ENCODE measurements around the gene KITLG.

GRCh38 chr12:88546853-88547252, 33.4 kb downstream of the KITLG start:
- TF ChIP-seq CTCF (optimal IDR thresholded peaks at IDR 0.05 in 1 of 3, IDR thresholded peaks at IDR 0.05 in 1 of 3, conservative IDR thresholded peaks at IDR 0.05 in 1 of 3; ENCODE audit: extremely low read depth in 1 of 3, insufficient read depth in 2 of 3, low read length in 3 of 3) = no peak
- no peak for TF ChIP-seq EZH2 (IDR thresholded peaks at IDR 0.05; ENCODE audit: low read length)

Measured in keratinocyte (primary cell).